Measurements from ENCODE around the gene TMEM94. TPM values are rescaled to one million over a fixed set of nuclear protein-coding genes. Genes with fewer than 3 reads are reported as not detected.
A peak's percentile ranks its signal among the peaks of the same experiment; 100 is the strongest.

Gene TMEM94
- total and polyA plus RNA-seq, 9 of the 15 experiments (the other 6 are each of a cell fraction or from before 2014, with no cell fraction given) = 0.35 to 48.1 (median 14.4) TPM

DNA sequence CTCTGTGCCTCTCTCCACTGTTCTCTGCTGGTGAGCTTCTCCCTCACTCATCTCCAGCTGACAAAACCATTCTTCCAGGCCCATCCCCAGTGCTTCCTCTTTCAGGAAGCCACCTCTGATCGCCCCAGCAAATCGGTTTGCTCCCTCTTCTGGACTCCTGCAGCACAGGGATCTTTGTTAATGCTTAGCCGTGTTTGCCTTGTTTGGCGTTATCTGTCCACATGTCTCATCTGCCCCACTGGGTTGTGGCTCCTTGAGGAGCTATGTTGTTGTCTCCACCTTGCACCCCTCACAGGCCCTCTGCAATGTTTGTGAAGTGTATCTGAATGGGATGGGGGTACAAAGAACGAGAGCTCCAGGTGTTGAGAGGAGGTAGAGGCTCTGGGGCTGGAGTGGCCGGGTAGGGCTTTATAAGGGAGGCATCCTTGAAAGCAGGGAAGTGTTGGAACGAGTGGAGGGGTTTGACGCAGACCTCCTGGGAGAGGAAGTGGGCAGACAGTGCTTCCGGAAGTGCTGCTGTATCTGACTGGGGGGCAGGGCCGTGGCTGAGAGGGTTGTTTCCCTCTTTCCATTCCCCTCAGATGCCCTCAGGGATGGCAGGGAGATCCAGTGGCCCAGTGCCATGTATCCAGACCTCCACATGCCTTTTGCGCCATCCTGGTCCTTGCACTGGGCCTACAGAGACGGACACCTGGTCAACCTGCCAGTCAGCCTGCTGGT, 31.1 kb downstream of the TMEM94 start (continued):
- TF ChIP-seq, protein P1, sequence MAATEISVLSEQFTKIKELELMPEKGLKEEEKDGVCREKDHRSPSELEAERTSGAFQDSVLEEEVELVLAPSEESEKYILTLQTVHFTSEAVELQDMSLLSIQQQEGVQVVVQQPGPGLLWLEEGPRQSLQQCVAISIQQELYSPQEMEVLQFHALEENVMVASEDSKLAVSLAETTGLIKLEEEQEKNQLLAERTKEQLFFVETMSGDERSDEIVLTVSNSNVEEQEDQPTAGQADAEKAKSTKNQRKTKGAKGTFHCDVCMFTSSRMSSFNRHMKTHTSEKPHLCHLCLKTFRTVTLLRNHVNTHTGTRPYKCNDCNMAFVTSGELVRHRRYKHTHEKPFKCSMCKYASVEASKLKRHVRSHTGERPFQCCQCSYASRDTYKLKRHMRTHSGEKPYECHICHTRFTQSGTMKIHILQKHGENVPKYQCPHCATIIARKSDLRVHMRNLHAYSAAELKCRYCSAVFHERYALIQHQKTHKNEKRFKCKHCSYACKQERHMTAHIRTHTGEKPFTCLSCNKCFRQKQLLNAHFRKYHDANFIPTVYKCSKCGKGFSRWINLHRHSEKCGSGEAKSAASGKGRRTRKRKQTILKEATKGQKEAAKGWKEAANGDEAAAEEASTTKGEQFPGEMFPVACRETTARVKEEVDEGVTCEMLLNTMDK (IDR thresholded peaks at IDR 0.05; ENCODE audit: borderline replicate concordance, insufficient read depth, low read depth, low read length, poor library complexity, severe bottlenecking) = peak; percentile 64
- TF ChIP-seq KDM1A (IDR thresholded peaks at IDR 0.05) (no peak), RBM17 (IDR thresholded peaks at IDR 0.05; ENCODE audit: borderline replicate concordance, low read depth, low read length) (no peak), PML (IDR thresholded peaks at IDR 0.05; ENCODE audit: low read length) (no peak), ZFX (CRISPR knock-in tag; IDR thresholded peaks at IDR 0.05) (no peak), MTF1 (CRISPR knock-in tag; IDR thresholded peaks at IDR 0.05; ENCODE audit: borderline replicate concordance) (no peak), SMC3 (conservative IDR thresholded peaks at IDR 0.05; ENCODE audit: insufficient read depth, low read depth, low read length) (0 out of 2 replicates have a peak, but pooled peaks have one; percentile 19), ZSCAN32 (CRISPR knock-in tag; IDR thresholded peaks at IDR 0.05) (no peak), ZFP36 (IDR thresholded peaks at IDR 0.05; ENCODE audit: low read depth, low read length, partially characterized antibody) (peak; percentile 100), ESRRA (IDR thresholded peaks at IDR 0.05; ENCODE audit: borderline replicate concordance, low read depth) (0 out of 2 replicates have a peak, but pooled peaks have one; percentile 25), SREBF1 (IDR thresholded peaks at IDR 0.05; ENCODE audit: borderline replicate concordance, low read depth, low read length) (no peak), SRSF1 (IDR thresholded peaks at IDR 0.05; ENCODE audit: low read depth, low read length) (no peak), RCOR1 (IDR thresholded peaks at IDR 0.05; ENCODE audit: borderline replicate concordance in 1 of 2, low read depth in 2 of 2, low read length in 2 of 2) (peak in 1 of 2 experiments; percentile 63; a peak in 1 of 4 replicates), YBX1 (IDR thresholded peaks at IDR 0.05) (no peak), ATF7 (IDR thresholded peaks at IDR 0.05) (0 out of 2 replicates have a peak, but pooled peaks have one; percentile 24), SOX6 (IDR thresholded peaks at IDR 0.05) (peak; percentile 48; the same call in 1 of the 2 replicates), MAFF (IDR thresholded peaks at IDR 0.05; ENCODE audit: low read length) (no peak)
- TF ChIP-seq, protein P2, sequence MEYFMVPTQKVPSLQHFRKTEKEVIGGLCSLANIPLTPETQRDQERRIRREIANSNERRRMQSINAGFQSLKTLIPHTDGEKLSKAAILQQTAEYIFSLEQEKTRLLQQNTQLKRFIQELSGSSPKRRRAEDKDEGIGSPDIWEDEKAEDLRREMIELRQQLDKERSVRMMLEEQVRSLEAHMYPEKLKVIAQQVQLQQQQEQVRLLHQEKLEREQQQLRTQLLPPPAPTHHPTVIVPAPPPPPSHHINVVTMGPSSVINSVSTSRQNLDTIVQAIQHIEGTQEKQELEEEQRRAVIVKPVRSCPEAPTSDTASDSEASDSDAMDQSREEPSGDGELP (CRISPR knock-in tag; IDR thresholded peaks at IDR 0.05; ENCODE audit: borderline replicate concordance) = peak; percentile 84
- TF ChIP-seq, protein P3, sequence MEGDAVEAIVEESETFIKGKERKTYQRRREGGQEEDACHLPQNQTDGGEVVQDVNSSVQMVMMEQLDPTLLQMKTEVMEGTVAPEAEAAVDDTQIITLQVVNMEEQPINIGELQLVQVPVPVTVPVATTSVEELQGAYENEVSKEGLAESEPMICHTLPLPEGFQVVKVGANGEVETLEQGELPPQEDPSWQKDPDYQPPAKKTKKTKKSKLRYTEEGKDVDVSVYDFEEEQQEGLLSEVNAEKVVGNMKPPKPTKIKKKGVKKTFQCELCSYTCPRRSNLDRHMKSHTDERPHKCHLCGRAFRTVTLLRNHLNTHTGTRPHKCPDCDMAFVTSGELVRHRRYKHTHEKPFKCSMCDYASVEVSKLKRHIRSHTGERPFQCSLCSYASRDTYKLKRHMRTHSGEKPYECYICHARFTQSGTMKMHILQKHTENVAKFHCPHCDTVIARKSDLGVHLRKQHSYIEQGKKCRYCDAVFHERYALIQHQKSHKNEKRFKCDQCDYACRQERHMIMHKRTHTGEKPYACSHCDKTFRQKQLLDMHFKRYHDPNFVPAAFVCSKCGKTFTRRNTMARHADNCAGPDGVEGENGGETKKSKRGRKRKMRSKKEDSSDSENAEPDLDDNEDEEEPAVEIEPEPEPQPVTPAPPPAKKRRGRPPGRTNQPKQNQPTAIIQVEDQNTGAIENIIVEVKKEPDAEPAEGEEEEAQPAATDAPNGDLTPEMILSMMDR (IDR thresholded peaks at IDR 0.05 in 2 of 3, conservative IDR thresholded peaks at IDR 0.05 in 1 of 3; ENCODE audit: insufficient read depth in 2 of 3, low read depth in 1 of 3, low read length in 3 of 3) = peak; percentile 56 to 72 (median 60)
- TF ChIP-seq, protein P4, sequence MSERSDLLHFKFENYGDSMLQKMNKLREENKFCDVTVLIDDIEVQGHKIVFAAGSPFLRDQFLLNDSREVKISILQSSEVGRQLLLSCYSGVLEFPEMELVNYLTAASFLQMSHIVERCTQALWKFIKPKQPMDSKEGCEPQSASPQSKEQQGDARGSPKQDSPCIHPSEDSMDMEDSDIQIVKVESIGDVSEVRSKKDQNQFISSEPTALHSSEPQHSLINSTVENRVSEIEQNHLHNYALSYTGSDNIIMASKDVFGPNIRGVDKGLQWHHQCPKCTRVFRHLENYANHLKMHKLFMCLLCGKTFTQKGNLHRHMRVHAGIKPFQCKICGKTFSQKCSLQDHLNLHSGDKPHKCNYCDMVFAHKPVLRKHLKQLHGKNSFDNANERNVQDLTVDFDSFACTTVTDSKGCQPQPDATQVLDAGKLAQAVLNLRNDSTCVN (CRISPR knock-in tag; IDR thresholded peaks at IDR 0.05) = no peak
- TF ChIP-seq, protein P5, sequence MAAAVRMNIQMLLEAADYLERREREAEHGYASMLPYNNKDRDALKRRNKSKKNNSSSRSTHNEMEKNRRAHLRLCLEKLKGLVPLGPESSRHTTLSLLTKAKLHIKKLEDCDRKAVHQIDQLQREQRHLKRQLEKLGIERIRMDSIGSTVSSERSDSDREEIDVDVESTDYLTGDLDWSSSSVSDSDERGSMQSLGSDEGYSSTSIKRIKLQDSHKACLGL (CRISPR knock-in tag; IDR thresholded peaks at IDR 0.05; ENCODE audit: borderline replicate concordance, poor library complexity, severe bottlenecking) = no peak
